Small intestine (tissue), 7 donors: ENCODE results near the gene HPCAL1. TPM values are rescaled to one million over a fixed set of nuclear protein-coding genes. Genes with fewer than 3 reads are reported as not detected.

Source experiments
- DNase-seq, 2 donors: peaks; one replicate each; pipeline versions ENCODE4 v3.0.0 to v3.0.0-alpha.2; 2013
- FAIRE-seq: peaks from 2 replicates; lab custom pipeline; 2012; peaks lifted over from hg19 to GRCh38; lab: Jason Lieb, UNC
- H3K27ac ChIP-seq, 3 donors: one replicate each; pipeline ENCODE4 v1.5.1; 2013; ENCODE audit warnings: low read length in 2 of 3, mild to moderate bottlenecking in 2 of 3, control low read depth in 1 of 3, inconsistent platforms in 1 of 3, low read depth in 1 of 3, moderate library complexity in 1 of 3
- H3K27me3 ChIP-seq, 3 donors: one replicate each; pipeline ENCODE4 v1.6.1; 2013; ENCODE audit warnings: low read length in 3 of 3, inconsistent platforms in 1 of 3; ENCODE audit not compliant: control insufficient read depth in 3 of 3, insufficient read depth in 3 of 3
- H3K36me3 ChIP-seq, 3 donors: one replicate each; pipeline ENCODE4 v1.6.1; 2013; ENCODE audit warnings: low read length in 3 of 3, inconsistent platforms in 1 of 3, low read depth in 1 of 3, mild to moderate bottlenecking in 1 of 3, moderate library complexity in 1 of 3; ENCODE audit not compliant: control insufficient read depth in 3 of 3, insufficient read depth in 2 of 3
- H3K4me1 ChIP-seq, 3 donors: one replicate each; pipeline ENCODE4 v1.6.1; 2013; ENCODE audit warnings: low read length in 2 of 3, inconsistent platforms in 1 of 3, low read depth in 1 of 3, mild to moderate bottlenecking in 1 of 3, moderate library complexity in 1 of 3; ENCODE audit not compliant: control insufficient read depth in 3 of 3, insufficient read depth in 2 of 3
- H3K4me3 ChIP-seq, 3 donors: one replicate each; pipeline ENCODE4 v1.5.1; 2013; ENCODE audit warnings: low read length in 3 of 3, control low read depth in 1 of 3, inconsistent platforms in 1 of 3, low read depth in 1 of 3, mild to moderate bottlenecking in 1 of 3, moderate library complexity in 1 of 3
- H3K9me3 ChIP-seq, 2 donors: one replicate each; pipeline ENCODE4 v1.6.1; 2013; ENCODE audit warnings: low read depth in 1 of 2, low read length in 1 of 2; ENCODE audit not compliant: control insufficient read depth in 2 of 2, insufficient read depth in 1 of 2
- WGBS, 3 donors: extraction: QIAGEN DNeasy Blood & Tissue Kit; methylation state at CpG; one replicate each; pipeline ENCODE4 v1.1.7; 2013; 5-methylcytosine and 5-hydroxymethylcytosine counted together
- polyA plus RNA-seq, 4 donors: library from polyadenylated mRNA; stranded (reverse) in 3 of 4; unstranded in 1 of 4; fragments of 200-250 nt in 3 of 4; fragments of 120-200 nt in 1 of 4; gene quantifications; one replicate each; pipeline versions ENCODE4 v1.2.1 to v1.2.3, GENCODE V29; 2013
- donor health status: healthy with polysubstance abuse.
- donor health status: control.
- donor health status: control.
- donor health status: Bipolar disorder and iron deficiency.
- donor health status: healthy.

The HPCAL1 gene
- polyA plus RNA-seq, 4 donors, result 82.3 to 142 (median 94.2) TPM

DNA sequence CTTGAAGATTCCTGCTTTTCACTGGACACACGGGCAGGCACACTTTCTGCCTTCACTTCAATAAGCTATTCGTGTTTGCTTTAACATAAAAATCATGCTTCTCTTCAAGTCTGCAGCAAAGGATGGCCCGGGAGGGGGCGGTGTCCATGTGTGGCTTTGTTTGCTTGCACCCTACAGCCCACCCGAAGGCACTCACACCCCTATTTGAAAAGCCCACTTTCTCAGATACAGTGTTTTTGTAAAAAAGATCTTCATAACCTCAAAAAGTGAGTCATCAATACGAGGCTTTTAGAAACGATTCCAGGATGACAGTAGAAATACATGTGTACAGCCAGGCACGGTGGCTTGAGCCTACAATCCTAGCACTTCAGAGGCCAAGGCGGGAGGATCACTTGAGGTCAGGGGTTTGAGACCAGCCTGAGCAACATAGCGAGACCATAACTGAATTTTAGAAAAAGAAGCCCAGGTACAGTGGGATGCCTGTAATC is 36.5 kb upstream of the HPCAL1 start:
- Histone ChIP-seq H3K4me1 (peaks cover 0 to 37% (median 3%) of the 10 kb centered on the region in 3 donors), H3K27me3 (no peaks in the 10 kb centered on the region), H3K27ac (peak overlapping the region in 1 of 3 donors; percentile 56), H3K9me3 (no peaks in the 10 kb centered on the region), H3K36me3 (no peaks in the 10 kb centered on the region), H3K4me3 (no peak overlapping the region)
- DNase-seq (no peak), FAIRE-seq (no peak)
- 73 to 79% (median 77%) methylated on average over 10 of the region's 10 CpGs for WGBS, 3 donors

- DNase-seq, result no peak
- Histone ChIP-seq H3K27me3 (no peaks in the 10 kb centered on the region), H3K36me3 (no peaks in the 10 kb centered on the region), H3K9me3 (no peaks in the 10 kb centered on the region), H3K4me1 (peaks cover 0 to 46% (median 3%) of the 10 kb centered on the region in 3 donors), H3K4me3 (no peak overlapping the region), H3K27ac (peak overlapping the region in 2 of 3 donors; percentile 34 to 56)
- FAIRE-seq, result no peak
- WGBS, 3 donors, result 71 to 82% (median 79%) methylated on average over 6 of the region's 6 CpGs
Observed at GRCh38 chr2:10267036-10267435, 35.7 kb upstream of the HPCAL1 start.

DNA sequence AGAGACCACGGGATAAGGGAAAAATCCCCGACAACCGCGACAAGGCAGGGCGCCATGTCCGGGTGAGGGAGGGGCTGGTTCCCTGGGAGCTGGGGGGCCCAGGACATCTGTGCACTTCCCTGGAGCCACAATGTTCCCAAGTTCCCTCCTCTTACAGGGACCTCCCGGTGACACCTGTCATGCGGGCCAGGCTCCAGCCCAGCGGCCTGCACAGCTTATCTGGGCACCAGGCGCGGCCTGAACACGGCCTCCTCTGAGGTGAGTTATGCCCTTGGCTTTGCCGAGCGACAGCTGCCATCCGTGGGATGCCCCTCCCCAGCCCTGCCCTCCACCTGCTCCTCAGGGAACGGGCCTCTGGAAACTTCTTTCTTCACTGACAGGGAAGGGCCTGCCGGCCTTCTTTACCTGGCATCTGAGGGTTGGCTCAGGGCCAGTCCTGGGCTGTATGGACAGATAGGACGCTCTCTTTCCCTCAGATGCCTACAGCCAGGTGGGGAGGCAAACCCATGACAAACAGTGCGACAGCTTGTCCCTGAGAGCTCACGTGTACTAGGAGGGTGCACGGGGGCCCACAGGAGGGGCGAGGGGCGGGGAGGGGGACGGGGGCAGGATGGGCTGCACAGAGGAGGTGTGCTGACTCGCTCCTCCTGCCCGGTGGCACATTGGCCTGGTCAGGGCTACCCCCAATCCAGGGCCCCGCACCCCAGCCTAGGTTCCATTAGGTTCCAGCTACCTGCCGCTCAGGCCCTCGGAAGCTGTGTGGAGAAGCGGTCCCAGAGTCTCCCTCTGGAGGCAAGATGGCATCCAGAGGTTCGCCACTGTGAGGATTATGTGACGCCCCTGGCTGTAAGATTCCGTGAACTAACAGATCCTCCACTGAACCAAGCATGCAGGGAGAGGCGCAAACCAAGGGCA is 34.9 kb upstream of the HPCAL1 start:
- H3K4me1 ChIP-seq, result peaks cover 0 to 53% (median 3%) of the 10 kb centered on the region in 3 donors
- no peak overlapping the region for H3K4me3 ChIP-seq
- FAIRE-seq, result no peak
- 21 to 61% (median 42%) methylated on average over 34 of the region's 34 CpGs for WGBS, 3 donors
- no peaks in the 10 kb centered on the region for H3K36me3 ChIP-seq
- peak overlapping the region; percentile 34 to 62 (median 56) for H3K27ac ChIP-seq
- peak; percentile 86 to 94 for DNase-seq
- peaks cover 0 to 4% of the 10 kb centered on the region in 2 donors for H3K9me3 ChIP-seq
- H3K27me3 ChIP-seq, result no peaks in the 10 kb centered on the region

DNA sequence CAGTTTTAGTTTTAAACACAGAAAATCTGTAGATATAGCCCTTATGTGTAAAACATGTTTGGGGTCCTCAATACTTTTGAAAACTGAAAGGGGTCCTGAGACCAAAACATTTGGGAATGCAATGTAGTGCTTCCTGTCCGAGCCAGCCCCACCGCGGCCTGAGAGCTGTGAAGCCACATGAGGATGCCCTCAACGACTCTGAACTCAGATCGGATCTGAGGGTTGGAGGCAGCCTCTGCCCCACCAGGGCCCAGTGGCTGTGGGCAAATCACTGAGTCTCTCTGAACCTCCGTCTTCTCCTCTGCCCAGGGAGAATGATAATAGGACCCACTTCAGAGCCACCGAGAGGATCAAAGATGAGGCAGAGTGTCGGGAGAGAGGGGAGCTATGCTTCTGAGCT is 33.4 kb upstream of the HPCAL1 start:
- Histone ChIP-seq H3K4me3 (no peak overlapping the region), H3K9me3 (peaks cover 0 to 4% of the 10 kb centered on the region in 2 donors), H3K27ac (peak overlapping the region in 2 of 3 donors; percentile 69 to 88), H3K36me3 (no peaks in the 10 kb centered on the region), H3K27me3 (no peaks in the 10 kb centered on the region), H3K4me1 (peaks cover 0 to 53% (median 3%) of the 10 kb centered on the region in 3 donors)
- WGBS, 3 donors, result 76 to 90% (median 82%) methylated on average over 8 of the region's 8 CpGs
- no peak for DNase-seq
- no peak for FAIRE-seq

DNA sequence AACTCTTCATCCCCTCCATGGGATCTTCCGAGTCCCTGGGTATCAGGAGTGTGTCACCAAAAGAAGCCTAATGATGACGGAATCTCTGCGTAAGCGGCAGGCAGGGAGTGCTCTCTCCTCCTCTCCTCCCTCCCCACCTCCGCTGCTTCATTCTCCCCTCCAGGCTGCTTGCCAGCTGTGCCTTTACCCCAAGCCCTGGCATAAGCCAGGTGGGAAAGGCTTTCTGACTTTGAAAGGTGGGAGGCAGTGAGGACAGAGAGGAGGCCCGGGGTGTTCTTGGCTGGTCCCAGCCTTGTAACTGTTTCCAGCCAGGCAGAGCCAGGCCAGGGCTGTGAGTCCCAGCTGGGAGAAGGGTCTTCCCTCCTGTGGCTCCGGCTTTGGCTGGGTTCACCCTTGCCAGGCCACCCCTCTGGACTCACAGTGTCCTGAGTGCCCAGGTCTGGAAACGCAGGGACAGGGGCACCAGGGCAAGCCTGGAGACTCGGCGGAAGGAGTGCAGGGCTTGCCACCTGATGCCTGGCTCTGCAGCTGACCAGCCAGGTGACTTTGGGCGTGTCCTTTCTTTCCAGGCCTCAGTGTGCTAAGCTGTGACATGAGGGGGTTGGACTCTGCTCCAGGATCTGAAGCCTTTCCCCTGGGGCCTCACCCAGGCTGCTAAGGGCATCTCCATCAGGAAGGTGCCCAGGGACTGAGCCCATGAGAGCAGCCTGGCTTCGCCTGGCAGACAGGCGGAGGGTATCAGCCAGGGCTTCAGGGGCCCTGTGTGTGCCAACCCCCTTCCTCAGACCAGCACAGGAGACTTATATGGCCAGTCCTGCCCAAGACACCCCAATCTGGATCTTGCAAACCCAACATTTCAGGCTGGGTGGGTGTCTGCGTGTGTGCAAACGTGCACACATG is 32.7 kb upstream of the HPCAL1 start:
- DNase-seq (peak; percentile 92 to 98), FAIRE-seq (no peak)
- no peaks in the 10 kb centered on the region for H3K27me3 ChIP-seq
- peak overlapping the region; percentile 59 to 88 (median 88) for H3K27ac ChIP-seq
- no peak overlapping the region for H3K4me3 ChIP-seq
- peaks cover 0 to 53% (median 3%) of the 10 kb centered on the region in 3 donors for H3K4me1 ChIP-seq
- 57 to 81% (median 74%) methylated on average over 14 to 15 of the region's 15 CpGs for WGBS, 3 donors
- no peaks in the 10 kb centered on the region for H3K36me3 ChIP-seq
- peaks cover 0 to 4% of the 10 kb centered on the region in 2 donors for H3K9me3 ChIP-seq

GRCh38 chr2:10271509-10271908 is 31.2 kb upstream of the HPCAL1 start:
- H3K9me3 ChIP-seq, result peaks cover 0 to 4% of the 10 kb centered on the region in 2 donors
- H3K27me3 ChIP-seq, result no peaks in the 10 kb centered on the region
- peak overlapping the region in 2 of 3 donors; percentile 47 to 88 for H3K27ac ChIP-seq
- H3K36me3 ChIP-seq, result no peaks in the 10 kb centered on the region
- DNase-seq (no peak), FAIRE-seq (no peak)
- 82 to 91% (median 82%) methylated on average over 15 of the region's 15 CpGs for WGBS, 3 donors
- H3K4me1 ChIP-seq, result peaks cover 0 to 51% (median 3%) of the 10 kb centered on the region in 3 donors
- no peak overlapping the region for H3K4me3 ChIP-seq

DNA sequence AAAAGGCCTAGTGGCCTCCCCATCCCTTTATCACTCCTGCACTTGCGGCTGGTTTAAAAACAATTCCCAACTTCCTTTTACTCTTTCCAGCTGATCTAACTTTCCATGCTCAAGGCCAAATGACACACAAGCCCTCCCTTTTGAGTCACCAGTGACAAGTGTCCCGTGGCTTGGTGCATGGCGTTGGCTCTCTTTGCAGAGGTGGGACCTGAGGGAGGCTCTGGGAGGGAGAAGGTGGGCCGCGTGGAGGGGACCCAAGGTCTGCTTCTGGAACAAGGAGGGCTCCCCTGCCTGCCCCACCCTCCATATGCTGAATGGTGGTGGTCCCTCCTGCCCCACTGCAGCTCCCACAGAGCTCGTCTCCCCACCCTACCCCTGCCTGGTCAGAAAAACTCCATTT is 30.8 kb upstream of the HPCAL1 start:
- no peak for DNase-seq

GRCh38 chr2:10272464-10272863 is 30.2 kb upstream of the HPCAL1 start:
- H3K9me3 ChIP-seq, result peaks cover 0 to 4% of the 10 kb centered on the region in 2 donors
- no peaks in the 10 kb centered on the region for H3K36me3 ChIP-seq
- peak in 1 of 2 donors; percentile 66 for DNase-seq
- H3K4me3 ChIP-seq, result no peak overlapping the region
- no peak for FAIRE-seq
- H3K27ac ChIP-seq, result peak overlapping the region in 1 of 3 donors; percentile 71
- WGBS, 3 donors, result 75 to 85% (median 77%) methylated on average over 10 of the region's 10 CpGs
- H3K4me1 ChIP-seq, result peaks cover 0 to 57% (median 9%) of the 10 kb centered on the region in 3 donors
- no peaks in the 10 kb centered on the region for H3K27me3 ChIP-seq

More for the DNA sequence above, 30.8 kb upstream of the HPCAL1 start:
- WGBS, 3 donors, result 68 to 76% (median 75%) methylated on average over 6 of the region's 6 CpGs
- Histone ChIP-seq H3K36me3 (no peaks in the 10 kb centered on the region), H3K4me1 (peaks cover 0 to 53% (median 4%) of the 10 kb centered on the region in 3 donors), H3K27ac (peak overlapping the region in 2 of 3 donors; percentile 17 to 71), H3K9me3 (peaks cover 0 to 4% of the 10 kb centered on the region in 2 donors), H3K27me3 (no peaks in the 10 kb centered on the region), H3K4me3 (no peak overlapping the region)
- no peak for FAIRE-seq
